Sigmoid colon (tissue), 3 donors: ENCODE results near the gene KRTAP1-5.

Source experiments
- POLR2A ChIP-seq, 2 donors: fragments of 450-650 bp; IDR thresholded peaks; one replicate each; pipeline ENCODE4 v1.6.1; 2016; ENCODE audit warnings: antibody characterized with exemption in 2 of 2, mild to moderate bottlenecking in 2 of 2, moderate library complexity in 2 of 2
- TF ChIP-seq, protein P1 (sequence below), 4 experiments: fragments of 450-650 bp in 3 of 4; fragments of 200-600 bp in 1 of 4; IDR thresholded peaks; one replicate each; pipeline ENCODE4 v1.5.1; 2016 to 2019; ENCODE audit warnings: antibody characterized with exemption in 4 of 4, mild to moderate bottlenecking in 3 of 4, moderate library complexity in 2 of 4

DNA sequence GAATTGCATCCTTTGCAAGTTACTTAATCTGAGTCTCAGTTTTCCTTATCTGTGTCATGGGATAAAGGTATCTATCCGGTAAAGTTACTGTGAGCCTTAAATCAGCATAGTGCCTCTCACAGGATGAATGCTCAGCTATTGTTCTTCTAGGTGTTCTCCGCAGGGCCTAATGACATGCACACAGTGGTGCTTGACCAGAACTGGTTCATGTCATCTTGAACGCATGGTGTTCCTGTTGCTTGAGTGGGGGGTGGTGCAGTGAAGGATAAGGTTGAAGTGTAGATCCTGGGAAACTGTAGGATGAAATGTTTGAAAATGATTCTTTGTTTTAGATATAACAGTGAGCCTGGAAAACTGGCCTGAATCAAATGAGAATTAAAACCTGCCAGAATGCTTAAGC, 46.9 kb downstream of the KRTAP1-5 start:
- no peak for TF ChIP-seq POLR2A (IDR thresholded peaks at IDR 0.05)
- TF ChIP-seq, protein P1, sequence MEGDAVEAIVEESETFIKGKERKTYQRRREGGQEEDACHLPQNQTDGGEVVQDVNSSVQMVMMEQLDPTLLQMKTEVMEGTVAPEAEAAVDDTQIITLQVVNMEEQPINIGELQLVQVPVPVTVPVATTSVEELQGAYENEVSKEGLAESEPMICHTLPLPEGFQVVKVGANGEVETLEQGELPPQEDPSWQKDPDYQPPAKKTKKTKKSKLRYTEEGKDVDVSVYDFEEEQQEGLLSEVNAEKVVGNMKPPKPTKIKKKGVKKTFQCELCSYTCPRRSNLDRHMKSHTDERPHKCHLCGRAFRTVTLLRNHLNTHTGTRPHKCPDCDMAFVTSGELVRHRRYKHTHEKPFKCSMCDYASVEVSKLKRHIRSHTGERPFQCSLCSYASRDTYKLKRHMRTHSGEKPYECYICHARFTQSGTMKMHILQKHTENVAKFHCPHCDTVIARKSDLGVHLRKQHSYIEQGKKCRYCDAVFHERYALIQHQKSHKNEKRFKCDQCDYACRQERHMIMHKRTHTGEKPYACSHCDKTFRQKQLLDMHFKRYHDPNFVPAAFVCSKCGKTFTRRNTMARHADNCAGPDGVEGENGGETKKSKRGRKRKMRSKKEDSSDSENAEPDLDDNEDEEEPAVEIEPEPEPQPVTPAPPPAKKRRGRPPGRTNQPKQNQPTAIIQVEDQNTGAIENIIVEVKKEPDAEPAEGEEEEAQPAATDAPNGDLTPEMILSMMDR (IDR thresholded peaks at IDR 0.05), result no peak
